Mammary epithelial cell (primary cell): ENCODE results near the gene ATP8A1.

Experiments
- EZH2 ChIP-seq: IDR thresholded peaks from 2 replicates; pipeline ENCODE4 v1.6.1; 2012; ENCODE audit warnings: low read length, inconsistent platforms, borderline replicate concordance
- TF ChIP-seq, protein P1 (sequence below), 2 donors: IDR thresholded peaks in 1 of 2; conservative IDR thresholded peaks in 1 of 2; 2 replicates each; pipeline ENCODE4 v1.5.1; 2011 to 2012; ENCODE audit warnings: inconsistent platforms in 2 of 2, low read length in 2 of 2, mild to moderate bottlenecking in 2 of 2, control low read depth in 1 of 2, low read depth in 1 of 2; ENCODE audit not compliant: insufficient read depth in 1 of 2; ENCODE audit errors: extremely low read depth in 1 of 2

DNA sequence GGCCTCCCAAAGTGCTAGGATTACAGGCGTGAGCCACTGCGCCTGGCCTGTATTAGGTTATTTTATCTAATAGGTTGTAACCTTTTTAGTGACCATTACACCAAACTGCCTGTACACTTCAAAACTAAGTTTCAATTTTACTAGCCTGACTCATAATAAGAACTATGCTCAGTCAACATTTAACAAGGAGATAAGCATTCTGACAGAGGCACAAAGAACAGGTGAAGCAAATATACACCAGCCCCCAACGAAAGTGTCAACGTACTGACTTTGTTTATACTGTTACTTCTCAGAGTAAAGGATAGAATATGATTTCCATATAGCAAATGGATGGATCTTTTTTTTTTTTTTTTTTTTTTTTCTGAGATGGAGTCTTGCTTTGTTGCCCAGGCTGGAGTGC lies 196.9 kb downstream of the ATP8A1 start:
- TF ChIP-seq, protein P1, sequence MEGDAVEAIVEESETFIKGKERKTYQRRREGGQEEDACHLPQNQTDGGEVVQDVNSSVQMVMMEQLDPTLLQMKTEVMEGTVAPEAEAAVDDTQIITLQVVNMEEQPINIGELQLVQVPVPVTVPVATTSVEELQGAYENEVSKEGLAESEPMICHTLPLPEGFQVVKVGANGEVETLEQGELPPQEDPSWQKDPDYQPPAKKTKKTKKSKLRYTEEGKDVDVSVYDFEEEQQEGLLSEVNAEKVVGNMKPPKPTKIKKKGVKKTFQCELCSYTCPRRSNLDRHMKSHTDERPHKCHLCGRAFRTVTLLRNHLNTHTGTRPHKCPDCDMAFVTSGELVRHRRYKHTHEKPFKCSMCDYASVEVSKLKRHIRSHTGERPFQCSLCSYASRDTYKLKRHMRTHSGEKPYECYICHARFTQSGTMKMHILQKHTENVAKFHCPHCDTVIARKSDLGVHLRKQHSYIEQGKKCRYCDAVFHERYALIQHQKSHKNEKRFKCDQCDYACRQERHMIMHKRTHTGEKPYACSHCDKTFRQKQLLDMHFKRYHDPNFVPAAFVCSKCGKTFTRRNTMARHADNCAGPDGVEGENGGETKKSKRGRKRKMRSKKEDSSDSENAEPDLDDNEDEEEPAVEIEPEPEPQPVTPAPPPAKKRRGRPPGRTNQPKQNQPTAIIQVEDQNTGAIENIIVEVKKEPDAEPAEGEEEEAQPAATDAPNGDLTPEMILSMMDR (conservative IDR thresholded peaks at IDR 0.05 in 1 of 2, IDR thresholded peaks at IDR 0.05 in 1 of 2; ENCODE audit: extremely low read depth in 1 of 2, insufficient read depth in 1 of 2, low read depth in 1 of 2, low read length in 2 of 2), result no peak
- no peak for TF ChIP-seq EZH2
